GM23248 (cell line): ENCODE data around the gene PLA2G4F.

Source experiments
- EZH2 ChIP-seq: fragments of 200-600 bp; sonication (generic); IDR thresholded peaks from 2 replicates; pipeline ENCODE4 v1.6.1; 2018; ENCODE audit warnings: antibody characterized with exemption, mild to moderate bottlenecking; ENCODE audit not compliant: insufficient read depth, poor library complexity, severe bottlenecking
- EZH2phosphoT487 ChIP-seq: fragments of 200-600 bp; sonication (generic); IDR thresholded peaks from 2 replicates; pipeline ENCODE4 v1.6.1; 2018; ENCODE audit warnings: antibody characterized with exemption, moderate library complexity, mild to moderate bottlenecking, low read depth; ENCODE audit not compliant: insufficient read depth

DNA sequence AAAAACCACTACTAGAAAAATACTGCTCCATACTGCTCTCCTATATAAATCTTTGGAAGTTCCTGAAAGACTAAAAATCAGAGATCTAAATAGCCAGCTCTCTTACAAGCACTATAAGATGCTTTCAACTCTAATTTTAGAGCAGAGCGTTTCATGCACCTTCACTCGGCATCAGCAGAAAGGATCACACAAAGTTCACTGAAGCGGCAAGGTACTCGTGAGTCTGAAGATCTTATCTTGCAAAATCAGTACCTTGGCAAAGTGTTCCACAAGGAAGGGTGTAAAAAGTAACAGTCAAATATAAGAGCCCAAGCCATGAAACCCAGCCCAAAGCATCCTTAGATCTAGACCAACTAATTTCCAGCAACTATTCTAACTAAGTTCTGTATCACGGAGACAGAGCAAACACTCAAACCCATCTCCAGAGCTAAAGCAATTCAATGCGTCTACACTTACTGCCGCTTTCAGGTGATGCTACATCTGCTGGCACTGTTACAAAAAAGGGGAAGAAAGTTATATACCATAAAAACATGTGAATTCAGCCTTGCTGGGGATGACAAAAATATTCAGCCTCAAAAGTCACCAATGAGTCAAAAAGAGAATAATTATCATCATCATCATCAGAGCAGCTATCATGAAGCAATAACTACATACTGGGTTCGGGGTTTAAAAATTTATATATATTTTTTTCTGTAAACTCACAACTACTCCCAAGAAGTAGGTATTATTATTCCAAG is 35.3 kb upstream of the PLA2G4F start:
- TF ChIP-seq EZH2 (no peak), EZH2phosphoT487 (no peak)
